Body of pancreas (tissue), 4 donors: ENCODE measurements around the gene CT47C1. TPM values are rescaled to one million over a fixed set of nuclear protein-coding genes. Genes with fewer than 3 reads are reported as not detected.

Source experiments
- ATAC-seq: fragments of 150-250 bp; one replicate; pipeline ENCODE4 v1.9.1; 2016
- DNase-seq, 4 donors: peaks; one replicate each; pipeline ENCODE4 v3.0.0-alpha.2; 2019
- H3K27ac ChIP-seq, 4 donors: fragments of 200-600 bp; sonication (generic); 1 replicate in 3 of 4; 2 replicates in 1 of 4; pipeline versions ENCODE4 v1.5.1 to v1.6.1; 2016 to 2019; ENCODE audit warnings: mild to moderate bottlenecking in 1 of 4, mixed read lengths in 1 of 4, moderate library complexity in 1 of 4
- H3K27me3 ChIP-seq, 2 donors: fragments of 200-600 bp; sonication (generic); one replicate each; pipeline ENCODE4 v1.6.0; 2016; ENCODE audit warnings: mild to moderate bottlenecking in 1 of 2
- H3K36me3 ChIP-seq, 2 donors: fragments of 200-600 bp; sonication (generic); replicated peaks in 1 of 2; 2 replicates each; pipeline ENCODE4 v1.5.1; 2016; ENCODE audit warnings: low read depth in 2 of 2; ENCODE audit not compliant: insufficient read depth in 1 of 2
- H3K4me1 ChIP-seq: fragments of 200-600 bp; sonication (generic); one replicate; pipeline ENCODE4 v1.6.0; 2016
- H3K4me3 ChIP-seq, 2 donors: fragments of 200-600 bp; sonication (generic); 1 replicate in 1 of 2; 2 replicates in 1 of 2; pipeline ENCODE4 v1.5.1; 2016 to 2019
- H3K9me3 ChIP-seq, 3 donors: fragments of 200-600 bp; sonication (generic); 1 replicate in 2 of 3; 2 replicates in 1 of 3; pipeline ENCODE4 v1.5.1; 2016
- CTCF ChIP-seq, 7 experiments: fragments of 450-650 bp in 4 of 7; fragments of 200-600 bp in 3 of 7; sonication (generic) in 3 of 7; IDR thresholded peaks; one replicate each; pipeline ENCODE4 v1.5.1; 2016 to 2019; ENCODE audit warnings: antibody characterized with exemption in 7 of 7
- POLR2A ChIP-seq, 3 donors: fragments of 450-650 bp; IDR thresholded peaks; one replicate each; pipeline ENCODE4 v1.6.1; 2016; ENCODE audit warnings: antibody characterized with exemption in 3 of 3, mild to moderate bottlenecking in 2 of 3
- WGBS, 2 donors: methylation state at CpG; one replicate each; pipeline ENCODE4 v1.1.5; 2017; 5-methylcytosine and 5-hydroxymethylcytosine counted together
- intact Hi-C: fragments of 100-400 bp; cut with DNase I; formaldehyde crosslinking; loops from one replicate; pipeline ENCODE4 v1.15.1; 2023
- total RNA-seq, 2 donors: library from RNA; depleted of rRNA; stranded (reverse); fragments of >200 nt; gene quantifications; one replicate each; pipeline ENCODE4 v1.1.0, GENCODE V29; 2016

Gene CT47C1
- total RNA-seq, 2 donors from 2014 or later, result not detected

GRCh38 chrX:119030990-119031389 is 41.8 kb upstream of the CT47C1 start:
- intact Hi-C loops, result no loop called here
- TF ChIP-seq POLR2A (IDR thresholded peaks at IDR 0.05), result no peak
- TF ChIP-seq CTCF (IDR thresholded peaks at IDR 0.05), result no peak
- Histone ChIP-seq H3K27me3 (no peaks in the 10 kb centered on the region), H3K4me1 (no peaks in the 10 kb centered on the region), H3K4me3 (no peak overlapping the region), H3K27ac (no peak overlapping the region), H3K9me3 (no peaks in the 10 kb centered on the region), H3K36me3 (no peaks in the 10 kb centered on the region)
- no peak for ATAC-seq
- DNase-seq, result no peak

- Histone ChIP-seq H3K4me1 (no peaks in the 10 kb centered on the region), H3K27me3 (no peaks in the 10 kb centered on the region), H3K4me3 (no peak overlapping the region), H3K27ac (no peak overlapping the region), H3K36me3 (no peaks in the 10 kb centered on the region), H3K9me3 (no peaks in the 10 kb centered on the region)
- intact Hi-C loops, result no loop called here
- ATAC-seq, result no peak
- TF ChIP-seq POLR2A (IDR thresholded peaks at IDR 0.05) (no peak), CTCF (IDR thresholded peaks at IDR 0.05) (no peak)
- WGBS, 2 donors, result 64 to 71% methylated on average over 3 to 4 of the region's 4 CpGs
- DNase-seq, result no peak
Measured at GRCh38 chrX:119036107-119037029, 36.4 kb upstream of the CT47C1 start.

GRCh38 chrX:119040432-119040831 is 32.4 kb upstream of the CT47C1 start:
- DNase-seq, result no peak
- no peak for TF ChIP-seq POLR2A (IDR thresholded peaks at IDR 0.05)
- TF ChIP-seq CTCF (IDR thresholded peaks at IDR 0.05), result no peak
- intact Hi-C loops, result no loop called here
- Histone ChIP-seq H3K4me3 (no peak overlapping the region), H3K4me1 (no peaks in the 10 kb centered on the region), H3K9me3 (no peaks in the 10 kb centered on the region), H3K27me3 (no peaks in the 10 kb centered on the region), H3K27ac (no peak overlapping the region), H3K36me3 (no peaks in the 10 kb centered on the region)
- 70 to 81% methylated on average over 5 to 6 of the region's 6 CpGs for WGBS, 2 donors
- no peak for ATAC-seq

GRCh38 chrX:119041175-119041574 is 31.6 kb upstream of the CT47C1 start:
- ATAC-seq (peak; percentile 88), DNase-seq (peak; percentile 31 to 74 (median 60))
- intact Hi-C loops, result no loop called here
- Histone ChIP-seq H3K4me1 (no peaks in the 10 kb centered on the region), H3K27me3 (no peaks in the 10 kb centered on the region), H3K4me3 (no peak overlapping the region), H3K36me3 (no peaks in the 10 kb centered on the region), H3K9me3 (no peaks in the 10 kb centered on the region), H3K27ac (peak overlapping the region in 2 of 4 donors; percentile 29 to 40)
- TF ChIP-seq CTCF (IDR thresholded peaks at IDR 0.05) (no peak), POLR2A (IDR thresholded peaks at IDR 0.05) (no peak)
- WGBS, 2 donors, result 32 to 48% methylated on average over 2 to 4 of the region's 4 CpGs

GRCh38 chrX:119042040-119042439 is 30.8 kb upstream of the CT47C1 start:
- intact Hi-C loops, result no loop called here
- DNase-seq (no peak), ATAC-seq (no peak)
- Histone ChIP-seq H3K27me3 (no peaks in the 10 kb centered on the region), H3K4me1 (no peaks in the 10 kb centered on the region), H3K9me3 (no peaks in the 10 kb centered on the region), H3K27ac (no peak overlapping the region), H3K36me3 (no peaks in the 10 kb centered on the region), H3K4me3 (no peak overlapping the region)
- 63 to 70% methylated on average over 3 of the region's 3 CpGs for WGBS, 2 donors
- TF ChIP-seq CTCF (IDR thresholded peaks at IDR 0.05) (no peak), POLR2A (IDR thresholded peaks at IDR 0.05) (no peak)
